ENCODE results near the gene CDC5L. TPM values are rescaled to one million over a fixed set of nuclear protein-coding genes. Genes with fewer than 3 reads are reported as not detected.

Gene CDC5L
- total RNA-seq, 2 experiments from 2014 or later = 24.4 to 29.8 TPM

- no peak overlapping the region for H3K27ac Mint-ChIP-seq
- DNase-seq = no peak
These were observed 89.3 kb downstream of the CDC5L start for GRCh38 chr6:44476849-44477248.

GRCh38 chr6:44477293-44477894 lies 89.9 kb downstream of the CDC5L start:
- DNase-seq = no peak
- Mint-ChIP-seq H3K36me3 (ENCODE audit: low read depth) (no peaks in the 10 kb centered on the region), H3K4me1 (peaks cover 2% of the 10 kb centered on the region), H3K27ac (no peak overlapping the region), H3K4me3 (no peak overlapping the region), H3K27me3 (no peaks in the 10 kb centered on the region), H3K9me3 (no peaks in the 10 kb centered on the region)
- CTCF ChIA-PET = interaction anchor here (0.8 to 2.8 kb wide), 4 partner anchors 16 to 1447 kb away, joined by 3 to 33 read pairs (median 4); no protein-coding TSS in a partner anchor
- POLR2A ChIA-PET = no interaction called here

More at GRCh38 chr6:44476849-44477248, 89.3 kb downstream of the CDC5L start:
- CTCF ChIA-PET = interaction anchor here (1.0 to 2.8 kb wide), 7 partner anchors 8 to 1238 kb away, joined by 3 to 33 read pairs (median 7); no protein-coding TSS in a partner anchor
- H3K27me3 Mint-ChIP-seq = peaks cover 1% of the 10 kb centered on the region
- no peaks in the 10 kb centered on the region for H3K9me3 Mint-ChIP-seq
- POLR2A ChIA-PET = no interaction called here
- H3K4me1 Mint-ChIP-seq = peaks cover 2% of the 10 kb centered on the region
- H3K36me3 Mint-ChIP-seq (ENCODE audit: low read depth) = no peaks in the 10 kb centered on the region
- no peak overlapping the region for H3K4me3 Mint-ChIP-seq

- Mint-ChIP-seq H3K4me1 (peaks cover 2% of the 10 kb centered on the region), H3K27me3 (no peaks in the 10 kb centered on the region), H3K27ac (no peak overlapping the region), H3K9me3 (no peaks in the 10 kb centered on the region), H3K36me3 (ENCODE audit: low read depth) (no peaks in the 10 kb centered on the region), H3K4me3 (no peak overlapping the region)
- CTCF ChIA-PET = interaction anchor here (0.8 to 1.2 kb wide), 2 partner anchors 23 to 1446 kb away, joined by 3 to 6 read pairs; no protein-coding TSS in a partner anchor
- DNase-seq = no peak
- POLR2A ChIA-PET = no interaction called here
These were observed 90.7 kb downstream of the CDC5L start for GRCh38 chr6:44478158-44478557.

- POLR2A ChIA-PET = no interaction called here
- CTCF ChIA-PET = interaction anchor here (0.6 kb wide), 1 partner anchor 942 kb away, joined by 3 read pairs; no protein-coding TSS in a partner anchor
These were observed 91.2 kb downstream of the CDC5L start for GRCh38 chr6:44478591-44479254.

GRCh38 chr6:44480097-44480541 lies 92.6 kb downstream of the CDC5L start:
- no peaks in the 10 kb centered on the region for H3K36me3 Mint-ChIP-seq (ENCODE audit: low read depth)
- no peaks in the 10 kb centered on the region for H3K27me3 Mint-ChIP-seq
- no peak overlapping the region for H3K27ac Mint-ChIP-seq
- H3K9me3 Mint-ChIP-seq = no peaks in the 10 kb centered on the region
- H3K4me3 Mint-ChIP-seq = no peak overlapping the region
- peaks cover 2% of the 10 kb centered on the region for H3K4me1 Mint-ChIP-seq
- ChIA-PET POLR2A (no interaction called here), CTCF (no interaction called here)
- no peak for DNase-seq

More at GRCh38 chr6:44478591-44479254, 91.2 kb downstream of the CDC5L start:
- Mint-ChIP-seq H3K4me1 (peaks cover 2% of the 10 kb centered on the region), H3K4me3 (no peak overlapping the region), H3K36me3 (ENCODE audit: low read depth) (no peaks in the 10 kb centered on the region), H3K27me3 (no peaks in the 10 kb centered on the region), H3K9me3 (no peaks in the 10 kb centered on the region), H3K27ac (no peak overlapping the region)
- DNase-seq = no peak

- Mint-ChIP-seq H3K4me3 (no peak overlapping the region), H3K27me3 (peaks cover 1% of the 10 kb centered on the region), H3K27ac (no peak overlapping the region), H3K4me1 (no peaks in the 10 kb centered on the region), H3K9me3 (no peaks in the 10 kb centered on the region), H3K36me3 (ENCODE audit: low read depth) (no peaks in the 10 kb centered on the region)
- ChIA-PET CTCF (no interaction called here), POLR2A (no interaction called here)
- no peak for DNase-seq
These were observed 93.5 kb downstream of the CDC5L start for GRCh38 chr6:44481056-44481455.

- Mint-ChIP-seq H3K9me3 (no peaks in the 10 kb centered on the region), H3K27ac (no peak overlapping the region), H3K4me3 (no peak overlapping the region), H3K4me1 (no peaks in the 10 kb centered on the region), H3K36me3 (ENCODE audit: low read depth) (no peaks in the 10 kb centered on the region), H3K27me3 (peaks cover 4% of the 10 kb centered on the region)
- ChIA-PET POLR2A (no interaction called here), CTCF (interaction anchor here (1.5 kb wide), 1 partner anchor 20 kb away, joined by 3 read pairs; no protein-coding TSS in a partner anchor)
- no peak for DNase-seq
These were observed 94.3 kb downstream of the CDC5L start for GRCh38 chr6:44481760-44482159.

GRCh38 chr6:44485601-44486401 lies 98.3 kb downstream of the CDC5L start:
- Mint-ChIP-seq H3K9me3 (no peaks in the 10 kb centered on the region), H3K4me1 (no peaks in the 10 kb centered on the region), H3K36me3 (ENCODE audit: low read depth) (no peaks in the 10 kb centered on the region), H3K4me3 (no peak overlapping the region), H3K27me3 (peaks cover 14% of the 10 kb centered on the region), H3K27ac (no peak overlapping the region)
- ChIA-PET POLR2A (no interaction called here), CTCF (interaction anchor here (1.5 kb wide), 2 partner anchors 9 to 10 kb away, joined by 3 to 7 read pairs; no protein-coding TSS in a partner anchor)
- DNase-seq = no peak

GRCh38 chr6:44487002-44487401 lies 99.5 kb downstream of the CDC5L start:
- POLR2A ChIA-PET = no interaction called here
- Mint-ChIP-seq H3K9me3 (no peaks in the 10 kb centered on the region), H3K27ac (no peak overlapping the region), H3K27me3 (peaks cover 14% of the 10 kb centered on the region), H3K4me3 (no peak overlapping the region), H3K36me3 (ENCODE audit: low read depth) (no peaks in the 10 kb centered on the region), H3K4me1 (no peaks in the 10 kb centered on the region)
- DNase-seq = no peak
- CTCF ChIA-PET = interaction anchor here (0.7 to 1.7 kb wide), 2 partner anchors 11 to 47 kb away, joined by 3 to 8 read pairs; no protein-coding TSS in a partner anchor

- Mint-ChIP-seq H3K4me1 (no peaks in the 10 kb centered on the region), H3K27ac (no peak overlapping the region), H3K4me3 (no peak overlapping the region), H3K9me3 (no peaks in the 10 kb centered on the region), H3K27me3 (peaks cover 14% of the 10 kb centered on the region), H3K36me3 (ENCODE audit: low read depth) (no peaks in the 10 kb centered on the region)
- ChIA-PET CTCF (interaction anchor here (0.7 to 1.7 kb wide), 2 partner anchors 12 to 46 kb away, joined by 3 to 8 read pairs; no protein-coding TSS in a partner anchor), POLR2A (no interaction called here)
- no peak for DNase-seq
These were observed 100.1 kb downstream of the CDC5L start for GRCh38 chr6:44487586-44487985.

- no peaks in the 10 kb centered on the region for H3K9me3 Mint-ChIP-seq
- no peaks in the 10 kb centered on the region for H3K36me3 Mint-ChIP-seq (ENCODE audit: low read depth)
- no peak overlapping the region for H3K27ac Mint-ChIP-seq
- ChIA-PET CTCF (interaction anchor here (0.6 to 1.4 kb wide), 2 partner anchors 14 to 26 kb away, joined by 3 to 4 read pairs; no protein-coding TSS in a partner anchor), POLR2A (no interaction called here)
- peaks cover 14% of the 10 kb centered on the region for H3K27me3 Mint-ChIP-seq
- no peak for DNase-seq
- H3K4me1 Mint-ChIP-seq = no peaks in the 10 kb centered on the region
- H3K4me3 Mint-ChIP-seq = no peak overlapping the region
These were observed 102.6 kb downstream of the CDC5L start for GRCh38 chr6:44489910-44490604.

- CTCF ChIA-PET = interaction anchor here (0.6 kb wide), 1 partner anchor 23 kb away, joined by 5 read pairs; no protein-coding TSS in a partner anchor
- H3K27ac Mint-ChIP-seq = no peak overlapping the region
- no peak for DNase-seq
- peaks cover under 1% of the 10 kb centered on the region for H3K27me3 Mint-ChIP-seq
- H3K36me3 Mint-ChIP-seq (ENCODE audit: low read depth) = no peaks in the 10 kb centered on the region
- POLR2A ChIA-PET = no interaction called here
- H3K4me3 Mint-ChIP-seq = no peak overlapping the region
- H3K4me1 Mint-ChIP-seq = no peaks in the 10 kb centered on the region
- no peaks in the 10 kb centered on the region for H3K9me3 Mint-ChIP-seq
These were observed 105.6 kb downstream of the CDC5L start for GRCh38 chr6:44493132-44493531.

Data from activated CD4-positive, alpha-beta T cell treated with anti-CD3 and anti-CD28 coated beads, Interleukin-2, amount 10 ng/mL, durations not matched to agents 7 days and 5 days (primary cell).